Kidney (tissue), 22 donors: ENCODE results near the gene PCK2. TPM values are rescaled to one million over a fixed set of nuclear protein-coding genes. Genes with fewer than 3 reads are reported as not detected.
"Not testable (repeated sequence)": the region's sequence is repeated elsewhere in the genome, so short reads cannot be mapped to it uniquely, and the experiment has no call there.

Experiments
- DNase-seq, 5 donors: peaks; one replicate each; pipeline ENCODE4 v3.0.0-alpha.2; 2013 to 2020
- FAIRE-seq: peaks from 2 replicates; lab custom pipeline; 2012; peaks lifted over from hg19 to GRCh38; lab: Jason Lieb, UNC
- H3K27ac ChIP-seq, 2 donors: one replicate each; pipeline ENCODE4 v1.7.0; 2013; ENCODE audit warnings: low read depth in 2 of 2, low read length in 2 of 2, inconsistent platforms in 1 of 2
- H3K27me3 ChIP-seq: one replicate; pipeline ENCODE4 v1.7.1; 2013; ENCODE audit warnings: low read length, inconsistent platforms; ENCODE audit not compliant: control insufficient read depth, insufficient read depth
- H3K36me3 ChIP-seq, 3 donors: one replicate each; pipeline versions ENCODE4 v1.7.0 to v1.7.1; 2013; ENCODE audit warnings: low read length in 3 of 3, control low read depth in 1 of 3, inconsistent platforms in 1 of 3; ENCODE audit not compliant: insufficient read depth in 3 of 3, control insufficient read depth in 2 of 3
- H3K4me1 ChIP-seq, 3 donors: one replicate each; pipeline versions ENCODE4 v1.7.0 to v1.7.1; 2013; ENCODE audit warnings: low read length in 3 of 3, inconsistent platforms in 1 of 3, low read depth in 1 of 3; ENCODE audit not compliant: control insufficient read depth in 2 of 3, insufficient read depth in 2 of 3
- H3K4me3 ChIP-seq, 3 donors: one replicate each; pipeline versions ENCODE4 v1.7.0 to v1.8.1; 2013; ENCODE audit warnings: low read length in 3 of 3, control low read depth in 1 of 3, inconsistent platforms in 1 of 3
- H3K9ac ChIP-seq, 3 donors: one replicate each; pipeline versions ENCODE4 v1.7.0 to v1.7.1; 2013; ENCODE audit warnings: low read length in 3 of 3, control low read depth in 1 of 3, inconsistent platforms in 1 of 3
- H3K9me3 ChIP-seq, 3 donors: one replicate each; pipeline versions ENCODE4 v1.7.0 to v1.7.1; 2013; ENCODE audit warnings: low read length in 3 of 3, control low read depth in 1 of 3, inconsistent platforms in 1 of 3; ENCODE audit not compliant: control insufficient read depth in 2 of 3, insufficient read depth in 1 of 3
- intact Hi-C: fragments of 100-400 bp; cut with DNase I; formaldehyde crosslinking; loops from one replicate; pipeline ENCODE4 v1.11.1; 2022
- long read RNA-seq, 10 donors: library from polyadenylated mRNA in 1 of 10; unstranded in 1 of 10; transcript quantifications; one replicate each; pipeline ENCODE4 v2.0.0 and lab custom pipeline, GENCODE V29; 2021 to 2026
- polyA plus RNA-seq: library from polyadenylated mRNA; stranded (reverse); fragments of 350-450 nt; fragmentation: Illumina TruSeq; extraction: RNeasy Lipid Tissue Mini Kit (QIAGEN cat#74804); gene quantifications from one replicate; pipeline ENCODE4 v1.2.3, GENCODE V29; 2014; ENCODE audit warnings: low read depth, low replicate concordance; ENCODE audit not compliant: insufficient read depth
- total RNA-seq: library from RNA; stranded (reverse); fragmentation: NEBNext Ultra II Directional; extraction: Animal tissue kit (Norgen Biotek cat#: 25700); gene quantifications from one replicate; pipeline ENCODE4 v1.2.1, GENCODE V29; 2021
- TF ChIP-seq, protein P1 (sequence below): IDR thresholded peaks from 3 replicates; pipeline ENCODE4 v1.5.1; 2012; ENCODE audit warnings: mild to moderate bottlenecking, moderate library complexity, borderline replicate concordance; ENCODE audit not compliant: insufficient read depth; ENCODE audit errors: extremely low read depth
- donor health status: control.
- donor health status: control.
- donor health status: control.
- donor health status: control.
- donor health status: control.
- donor health status: DM: yes; HTN: yes; CAD: no.
- donor health status: Normal renal cell carcinoma (clear cell type).

The PCK2 gene
- total RNA-seq: 36.1 TPM
- 140 TPM for polyA plus RNA-seq
- long read RNA-seq, donor 1, partial matches to known transcripts: 10 of 13 reads
- long read RNA-seq, donor 1, other reads (novel, unspliced or antisense): 0 of 13 reads
- long read RNA-seq, donor 2, transcript PCK2-201 (10 exons, 2,357 nt): major isoform, 9 of 15 reads
- long read RNA-seq, donor 2, partial matches to known transcripts: 5 of 15 reads
- long read RNA-seq, donor 2, other reads (novel, unspliced or antisense): 0 of 15 reads
- long read RNA-seq, donor 3, transcript PCK2-201 (10 exons, 2,357 nt): major isoform, 16 of 16 reads
- long read RNA-seq, donor 3, partial matches to known transcripts: 0 of 16 reads
- long read RNA-seq, donor 3, other reads (novel, unspliced or antisense): 0 of 16 reads
- long read RNA-seq, donor 4, transcript PCK2-201 (10 exons, 2,357 nt): major isoform, 10 of 21 reads
- long read RNA-seq, donor 4, partial matches to known transcripts: 11 of 21 reads
- long read RNA-seq, donor 4, other reads (novel, unspliced or antisense): 0 of 21 reads
- long read RNA-seq, donor 5, partial matches to known transcripts: 0 of 3 reads
- long read RNA-seq, donor 5, other reads (novel, unspliced or antisense): 0 of 3 reads
- long read RNA-seq, donor 6, partial matches to known transcripts: 0 of 1 reads
- long read RNA-seq, donor 6, other reads (novel, unspliced or antisense): 0 of 1 reads
- long read RNA-seq, donor 7, transcript PCK2-201 (10 exons, 2,357 nt): major isoform, 21 of 39 reads
- long read RNA-seq, donor 7, partial matches to known transcripts: 11 of 39 reads
- long read RNA-seq, donor 7, other reads (novel, unspliced or antisense): 4 of 39 reads
- long read RNA-seq, donor 8, transcript PCK2-201 (10 exons, 2,357 nt): major isoform, 5 of 6 reads
- long read RNA-seq, donor 8, partial matches to known transcripts: 0 of 6 reads
- long read RNA-seq, donor 8, other reads (novel, unspliced or antisense): 0 of 6 reads
- long read RNA-seq, donor 9, transcript PCK2-201 (10 exons, 2,357 nt): major isoform, 5 of 6 reads
- long read RNA-seq, donor 9, partial matches to known transcripts: 0 of 6 reads
- long read RNA-seq, donor 9, other reads (novel, unspliced or antisense): 0 of 6 reads
- long read RNA-seq, donor 10, transcript PCK2-201 (10 exons, 2,357 nt): major isoform, 5 of 6 reads
- long read RNA-seq, donor 10, partial matches to known transcripts: 0 of 6 reads
- long read RNA-seq, donor 10, other reads (novel, unspliced or antisense): 0 of 6 reads

- FAIRE-seq: no peak
- peak within 1 kb of the TSS; percentile 51 to 82 (median 71) for H3K4me3 ChIP-seq
- H3K4me1 ChIP-seq: peaks cover 0 to 27% (median 4%) of the 10 kb centered on the region in 3 donors
- TF ChIP-seq, protein P1, sequence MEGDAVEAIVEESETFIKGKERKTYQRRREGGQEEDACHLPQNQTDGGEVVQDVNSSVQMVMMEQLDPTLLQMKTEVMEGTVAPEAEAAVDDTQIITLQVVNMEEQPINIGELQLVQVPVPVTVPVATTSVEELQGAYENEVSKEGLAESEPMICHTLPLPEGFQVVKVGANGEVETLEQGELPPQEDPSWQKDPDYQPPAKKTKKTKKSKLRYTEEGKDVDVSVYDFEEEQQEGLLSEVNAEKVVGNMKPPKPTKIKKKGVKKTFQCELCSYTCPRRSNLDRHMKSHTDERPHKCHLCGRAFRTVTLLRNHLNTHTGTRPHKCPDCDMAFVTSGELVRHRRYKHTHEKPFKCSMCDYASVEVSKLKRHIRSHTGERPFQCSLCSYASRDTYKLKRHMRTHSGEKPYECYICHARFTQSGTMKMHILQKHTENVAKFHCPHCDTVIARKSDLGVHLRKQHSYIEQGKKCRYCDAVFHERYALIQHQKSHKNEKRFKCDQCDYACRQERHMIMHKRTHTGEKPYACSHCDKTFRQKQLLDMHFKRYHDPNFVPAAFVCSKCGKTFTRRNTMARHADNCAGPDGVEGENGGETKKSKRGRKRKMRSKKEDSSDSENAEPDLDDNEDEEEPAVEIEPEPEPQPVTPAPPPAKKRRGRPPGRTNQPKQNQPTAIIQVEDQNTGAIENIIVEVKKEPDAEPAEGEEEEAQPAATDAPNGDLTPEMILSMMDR: no peak
- peak; percentile 93 to 98 (median 95) for DNase-seq
- no peaks in the 10 kb centered on the region for H3K27me3 ChIP-seq
- H3K9me3 ChIP-seq: no peaks in the 10 kb centered on the region
- H3K36me3 ChIP-seq: peaks cover 0 to 21% (median 2%) of the 10 kb centered on the region in 3 donors
- peak within 1 kb of the TSS; percentile 92 to 95 for H3K27ac ChIP-seq
- H3K9ac ChIP-seq: peak within 1 kb of the TSS; percentile 33 to 97 (median 81)
- intact Hi-C loops: no loop called here
These were observed at the start of gene PCK2 for GRCh38 chr14:24093901-24094840. TSS of gene PCK2 (plus strand) at chr14:24094311. CDS start at chr14:24094406, 95 bp downstream.

DNA sequence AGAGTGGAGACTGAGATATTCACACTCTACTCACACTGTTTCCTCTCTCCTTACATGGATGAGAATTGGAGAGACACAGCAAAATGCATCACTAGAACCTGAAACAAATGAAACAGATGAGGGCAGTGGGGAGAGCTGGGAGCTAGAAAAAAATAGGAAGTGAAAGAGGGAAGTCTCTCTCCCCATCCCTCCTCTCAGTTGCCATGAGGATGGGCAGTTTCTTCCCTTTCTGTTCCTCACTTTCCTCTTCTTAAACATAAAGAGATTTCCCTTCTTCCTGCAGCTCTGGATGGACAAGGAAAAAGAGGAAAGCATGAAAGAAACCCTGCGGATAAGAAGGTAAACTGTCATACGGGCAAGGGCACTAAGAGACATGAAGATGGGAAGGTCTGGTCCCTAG lies 45.1 kb upstream of the PCK2 start:
- H3K4me1 ChIP-seq, H3K9me3 ChIP-seq, H3K4me3 ChIP-seq, H3K27ac ChIP-seq, H3K27me3 ChIP-seq, DNase-seq, H3K9ac ChIP-seq, intact Hi-C loops, FAIRE-seq, H3K36me3 ChIP-seq: not testable (repeated sequence)

DNA sequence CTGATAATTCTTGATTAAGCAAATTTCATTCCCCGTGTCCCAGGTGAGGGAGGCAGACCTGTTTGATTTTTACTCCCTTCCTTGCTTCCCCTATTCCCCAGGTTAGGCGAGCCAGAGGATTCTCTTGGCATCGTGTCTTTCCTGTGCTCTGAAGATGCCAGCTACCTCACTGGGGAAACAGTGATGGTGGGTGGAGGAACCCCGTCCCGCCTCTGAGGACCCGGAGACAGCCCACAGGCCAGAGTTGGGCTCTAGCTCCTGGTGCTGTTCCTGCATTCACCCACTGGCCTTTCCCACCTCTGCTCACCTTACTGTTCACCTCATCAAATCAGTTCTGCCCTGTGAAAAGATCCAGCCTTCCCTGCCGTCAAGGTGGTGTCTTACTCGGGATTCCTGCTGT lies 43.4 kb upstream of the PCK2 start:
- FAIRE-seq, H3K4me1 ChIP-seq, intact Hi-C loops, H3K4me3 ChIP-seq, H3K27ac ChIP-seq, H3K36me3 ChIP-seq, H3K9ac ChIP-seq, H3K27me3 ChIP-seq, H3K9me3 ChIP-seq: not testable (repeated sequence)
- DNase-seq: peak in 2 of 5 donors; percentile 40 to 51
